SK-N-MC (cell line): ENCODE measurements around the gene KIF4A.

Experiments used
- EZH2 ChIP-seq: fragments of 200-600 bp; sonication (generic); IDR thresholded peaks from one replicate; pipeline ENCODE4 v1.6.1; 2017; ENCODE audit warnings: antibody characterized with exemption
- FOXP2 ChIP-seq: optimal IDR thresholded peaks from 2 replicates; pipeline ENCODE3; 2011; ENCODE audit warnings: mild to moderate bottlenecking, moderate library complexity; ENCODE audit not compliant: insufficient read depth; ENCODE audit errors: extremely low read length, control extremely low read depth
- POLR2AphosphoS5 ChIP-seq: IDR thresholded peaks from 2 replicates; pipeline ENCODE4 v1.6.1; 2012; ENCODE audit warnings: mild to moderate bottlenecking, low read depth, low read length, borderline replicate concordance

- TF ChIP-seq EZH2 (no peak), POLR2AphosphoS5 (no peak), FOXP2 (no peak)
Observed at GRCh38 chrX:70254063-70254400, 35.9 kb upstream of the KIF4A start.
